Tibial nerve (tissue), 4 donors: Measurements from ENCODE around the gene CFAP46. TPM values are rescaled to one million over a fixed set of nuclear protein-coding genes. Genes with fewer than 3 reads are reported as not detected.

Experiments used
- DNase-seq, 2 donors: peaks; one replicate each; pipeline ENCODE4 v3.0.0-alpha.2; 2019; ENCODE audit warnings: low spot score in 2 of 2
- H3K27ac ChIP-seq, 4 donors: fragments of 200-600 bp; sonication (generic) in 3 of 4; one replicate each; pipeline ENCODE4 v1.5.1; 2017 to 2019; ENCODE audit warnings: mild to moderate bottlenecking in 1 of 4
- H3K27me3 ChIP-seq, 2 donors: fragments of 200-600 bp; sonication (generic) in 1 of 2; one replicate each; pipeline versions ENCODE4 v1.5.1 to v1.6.0; 2017 to 2019
- H3K36me3 ChIP-seq, 3 donors: fragments of 200-600 bp; sonication (generic); one replicate each; pipeline ENCODE4 v1.5.1; 2018 to 2019
- H3K4me1 ChIP-seq, 4 donors: fragments of 200-600 bp; sonication (generic) in 3 of 4; one replicate each; pipeline ENCODE4 v1.5.1; 2017 to 2019
- H3K4me3 ChIP-seq, 4 donors: fragments of 200-600 bp; sonication (generic) in 3 of 4; one replicate each; pipeline ENCODE4 v1.5.1; 2017 to 2019; ENCODE audit warnings: mild to moderate bottlenecking in 1 of 4, moderate library complexity in 1 of 4
- H3K9me3 ChIP-seq, 4 donors: fragments of 200-600 bp; sonication (generic) in 3 of 4; one replicate each; pipeline ENCODE4 v1.5.1; 2017 to 2019
- EP300 ChIP-seq, 2 donors: sonication (generic); formaldehyde crosslinking; IDR thresholded peaks; one replicate each; pipeline ENCODE4 v1.6.1; 2017; ENCODE audit warnings: antibody characterized with exemption in 2 of 2, mild to moderate bottlenecking in 1 of 2
- POLR2A ChIP-seq, 2 donors: fragments of 450-650 bp; IDR thresholded peaks; one replicate each; pipeline ENCODE4 v1.6.1; 2017; ENCODE audit warnings: antibody characterized with exemption in 2 of 2, mild to moderate bottlenecking in 2 of 2, moderate library complexity in 2 of 2
- WGBS, 2 donors: methylation state at CpG; one replicate each; pipeline ENCODE4 v1.1.5; 2018; 5-methylcytosine and 5-hydroxymethylcytosine counted together
- total RNA-seq, 4 donors: library from RNA; depleted of rRNA; stranded (reverse); fragments of >200 nt; gene quantifications; one replicate each; pipeline ENCODE4 v1.1.0, GENCODE V29; 2016
- TF ChIP-seq, protein P1 (sequence below), 5 experiments: fragments of 200-600 bp in 3 of 5; fragments of 450-650 bp in 2 of 5; sonication (generic) in 3 of 5; IDR thresholded peaks; one replicate each; pipeline ENCODE4 v1.5.1; 2016 to 2019; ENCODE audit warnings: antibody characterized with exemption in 5 of 5, mild to moderate bottlenecking in 3 of 5, moderate library complexity in 2 of 5

CFAP46 gene
- total RNA-seq, 4 donors from 2014 or later: 0.90 to 1.4 TPM; not detected in 2

GRCh38 chr10:132788180-132788830 lies 154.1 kb downstream of the CFAP46 start:
- H3K36me3 ChIP-seq: peaks cover 0 to 11% (median 0%) of the 10 kb centered on the region in 3 donors
- peaks cover 0 to 45% (median 24%) of the 10 kb centered on the region in 4 donors for H3K4me1 ChIP-seq
- 0 to 1% methylated on average over 48 to 51 of the region's 79 CpGs for WGBS, 2 donors
- H3K9me3 ChIP-seq: peaks cover 0 to 5% (median 0%) of the 10 kb centered on the region in 4 donors
- peak overlapping the region in 1 of 4 donors; percentile 13 for H3K27ac ChIP-seq
- peak overlapping the region in 1 of 4 donors; percentile 40 for H3K4me3 ChIP-seq
- no peak for DNase-seq
- H3K27me3 ChIP-seq: peaks cover 6 to 76% of the 10 kb centered on the region in 2 donors
- TF ChIP-seq EP300 (IDR thresholded peaks at IDR 0.05): no peak
- TF ChIP-seq POLR2A (IDR thresholded peaks at IDR 0.05): no peak
- TF ChIP-seq, protein P1, sequence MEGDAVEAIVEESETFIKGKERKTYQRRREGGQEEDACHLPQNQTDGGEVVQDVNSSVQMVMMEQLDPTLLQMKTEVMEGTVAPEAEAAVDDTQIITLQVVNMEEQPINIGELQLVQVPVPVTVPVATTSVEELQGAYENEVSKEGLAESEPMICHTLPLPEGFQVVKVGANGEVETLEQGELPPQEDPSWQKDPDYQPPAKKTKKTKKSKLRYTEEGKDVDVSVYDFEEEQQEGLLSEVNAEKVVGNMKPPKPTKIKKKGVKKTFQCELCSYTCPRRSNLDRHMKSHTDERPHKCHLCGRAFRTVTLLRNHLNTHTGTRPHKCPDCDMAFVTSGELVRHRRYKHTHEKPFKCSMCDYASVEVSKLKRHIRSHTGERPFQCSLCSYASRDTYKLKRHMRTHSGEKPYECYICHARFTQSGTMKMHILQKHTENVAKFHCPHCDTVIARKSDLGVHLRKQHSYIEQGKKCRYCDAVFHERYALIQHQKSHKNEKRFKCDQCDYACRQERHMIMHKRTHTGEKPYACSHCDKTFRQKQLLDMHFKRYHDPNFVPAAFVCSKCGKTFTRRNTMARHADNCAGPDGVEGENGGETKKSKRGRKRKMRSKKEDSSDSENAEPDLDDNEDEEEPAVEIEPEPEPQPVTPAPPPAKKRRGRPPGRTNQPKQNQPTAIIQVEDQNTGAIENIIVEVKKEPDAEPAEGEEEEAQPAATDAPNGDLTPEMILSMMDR (IDR thresholded peaks at IDR 0.05): peak; percentile 11 to 73 (median 37)

DNA sequence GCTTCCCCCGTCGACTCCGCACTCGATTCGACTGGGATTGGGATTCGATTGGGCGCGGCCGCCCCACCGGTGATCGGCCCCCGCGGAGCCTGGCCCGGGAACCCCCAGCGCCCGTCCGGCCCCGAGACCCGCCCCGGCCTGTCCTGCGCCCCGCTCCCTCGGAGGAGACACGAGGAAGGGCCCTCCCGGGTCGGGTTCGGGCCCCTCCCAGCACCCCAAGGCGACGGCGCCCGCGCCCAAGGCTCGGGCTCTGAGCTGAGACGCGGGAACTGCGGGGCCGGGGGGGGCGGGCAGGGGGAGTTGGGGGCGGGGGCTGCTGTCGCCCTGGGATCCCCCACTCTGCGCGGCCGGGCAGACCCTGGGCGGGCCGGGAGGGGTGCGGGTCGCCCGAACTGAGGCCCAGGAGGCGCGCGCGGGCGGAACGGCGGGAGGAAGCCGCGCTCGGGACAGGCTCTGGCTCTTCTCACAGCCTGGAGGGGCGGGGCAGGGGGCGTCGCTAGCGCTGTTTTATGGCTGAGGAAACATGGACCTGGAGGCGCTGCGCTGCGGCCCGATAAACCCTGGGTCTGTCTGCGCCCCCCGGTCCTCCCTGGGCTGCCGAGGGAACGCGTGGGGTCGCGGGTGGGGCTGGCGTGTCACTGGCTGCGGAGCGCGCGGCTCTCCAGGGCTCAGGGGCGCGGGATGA lies 154.7 kb downstream of the CFAP46 start:
- TF ChIP-seq POLR2A (IDR thresholded peaks at IDR 0.05): no peak
- peak overlapping the region in 2 of 4 donors; percentile 5 to 40 for H3K4me3 ChIP-seq
- H3K9me3 ChIP-seq: peaks cover 0 to 5% (median 0%) of the 10 kb centered on the region in 4 donors
- WGBS, 2 donors: 0% methylated on average over 10 to 15 of the region's 80 CpGs
- peaks cover 6 to 70% of the 10 kb centered on the region in 2 donors for H3K27me3 ChIP-seq
- peaks cover 0 to 45% (median 24%) of the 10 kb centered on the region in 4 donors for H3K4me1 ChIP-seq
- no peak for DNase-seq
- peaks cover 0 to 18% (median 0%) of the 10 kb centered on the region in 3 donors for H3K36me3 ChIP-seq
- H3K27ac ChIP-seq: peak overlapping the region in 1 of 4 donors; percentile 13

GRCh38 chr10:132786884-132787494 lies 155.4 kb downstream of the CFAP46 start:
- Histone ChIP-seq H3K9me3 (peaks cover 0 to 5% (median 0%) of the 10 kb centered on the region in 4 donors), H3K4me1 (peaks cover 0 to 45% (median 24%) of the 10 kb centered on the region in 4 donors), H3K4me3 (peak overlapping the region in 3 of 4 donors; percentile 5 to 40 (median 11)), H3K27ac (peak overlapping the region in 1 of 4 donors; percentile 13), H3K27me3 (peaks cover 6 to 70% of the 10 kb centered on the region in 2 donors), H3K36me3 (peaks cover 0 to 25% (median 0%) of the 10 kb centered on the region in 3 donors)
- WGBS, 2 donors: 2% methylated on average over 39 of the region's 80 CpGs; no CpG with 5 or more reads in 1 of the 2 donors
- TF ChIP-seq EP300 (IDR thresholded peaks at IDR 0.05): peak in 1 of 2 donors; percentile 6
- TF ChIP-seq POLR2A (IDR thresholded peaks at IDR 0.05): no peak
- no peak for DNase-seq

- H3K36me3 ChIP-seq: peaks cover 0 to 30% (median 5%) of the 10 kb centered on the region in 3 donors
- TF ChIP-seq, protein P1 (IDR thresholded peaks at IDR 0.05): no peak
- TF ChIP-seq EP300 (IDR thresholded peaks at IDR 0.05) (no peak), POLR2A (IDR thresholded peaks at IDR 0.05) (no peak)
- DNase-seq: no peak
- peaks cover 6 to 70% of the 10 kb centered on the region in 2 donors for H3K27me3 ChIP-seq
- WGBS, 2 donors: 3 to 7% methylated on average over 30 to 37 of the region's 58 CpGs
- H3K9me3 ChIP-seq: peaks cover 0 to 5% (median 0%) of the 10 kb centered on the region in 4 donors
- peaks cover 0 to 45% (median 24%) of the 10 kb centered on the region in 4 donors for H3K4me1 ChIP-seq
- no peak overlapping the region for H3K27ac ChIP-seq
- H3K4me3 ChIP-seq: peak overlapping the region in 2 of 4 donors; percentile 11 to 40
Measured at GRCh38 chr10:132786476-132786883, 155.9 kb downstream of the CFAP46 start.

DNA sequence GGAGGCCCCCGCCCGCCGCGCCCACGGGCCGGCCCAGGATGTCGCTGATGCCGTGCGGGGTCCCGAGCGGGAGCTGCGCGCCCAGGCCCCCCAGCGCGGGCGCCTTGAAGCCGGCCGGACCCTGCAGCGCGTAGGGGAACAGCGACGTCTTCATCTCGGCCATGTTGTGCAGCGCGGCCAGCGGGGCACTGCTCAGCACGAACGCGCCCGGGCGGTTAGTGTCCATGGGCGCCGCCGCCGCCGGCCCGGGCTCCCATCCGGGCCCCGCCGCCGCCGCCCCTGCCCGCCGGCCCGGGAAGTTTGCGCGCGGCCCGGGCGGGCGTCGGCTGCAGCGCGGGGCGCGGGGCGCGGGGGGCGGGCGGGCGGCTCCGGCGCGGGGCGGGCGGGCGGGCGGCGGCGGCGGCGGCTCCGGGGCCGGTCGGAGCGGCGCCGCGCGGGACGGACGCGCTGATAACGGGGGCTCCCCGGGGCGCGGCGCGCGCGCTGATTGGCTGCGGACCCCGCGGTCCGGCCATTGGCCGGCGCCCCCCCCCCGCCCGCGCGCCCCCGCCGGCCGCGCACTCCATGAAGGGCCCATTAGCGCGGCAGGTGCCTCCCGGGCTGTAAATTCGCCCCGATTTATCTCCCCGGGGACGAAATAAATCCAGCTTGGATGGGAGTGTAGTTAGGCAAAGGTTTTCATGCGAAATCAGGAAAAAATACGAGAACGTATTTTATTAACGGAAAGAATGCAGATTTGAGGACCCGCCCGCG lies 156.5 kb downstream of the CFAP46 start, which contains the start of gene NKX6-2:
Gene NKX6-2, minus strand, starts transcription at position 425 of the 753 bp plus-strand sequence. Its CDS starts 199 bp downstream, at position 226.
- Histone ChIP-seq H3K9me3 (peaks cover 0 to 5% (median 0%) of the 10 kb centered on the region in 4 donors), H3K36me3 (peaks cover 0 to 36% (median 9%) of the 10 kb centered on the region in 3 donors), H3K27me3 (peaks cover 6 to 70% of the 10 kb centered on the region in 2 donors), H3K27ac (no peak within 1 kb of the TSS), H3K4me1 (peaks cover 0 to 45% (median 24%) of the 10 kb centered on the region in 4 donors), H3K4me3 (peak within 1 kb of the TSS; percentile 5 to 40 (median 12))
- WGBS, 2 donors: 0 to 1% methylated on average over 10 to 45 of the region's 119 CpGs
- no peak for DNase-seq
- TF ChIP-seq POLR2A (IDR thresholded peaks at IDR 0.05) (no peak), EP300 (IDR thresholded peaks at IDR 0.05) (no peak)
- TF ChIP-seq, protein P1 (IDR thresholded peaks at IDR 0.05): no peak
